ENCODE results near the gene NPC1. TPM values are rescaled to one million over a fixed set of nuclear protein-coding genes. Genes with fewer than 3 reads are reported as not detected.

Gene NPC1
- total RNA-seq, 1 experiment from 2014 or later: 39.6 TPM

DNA sequence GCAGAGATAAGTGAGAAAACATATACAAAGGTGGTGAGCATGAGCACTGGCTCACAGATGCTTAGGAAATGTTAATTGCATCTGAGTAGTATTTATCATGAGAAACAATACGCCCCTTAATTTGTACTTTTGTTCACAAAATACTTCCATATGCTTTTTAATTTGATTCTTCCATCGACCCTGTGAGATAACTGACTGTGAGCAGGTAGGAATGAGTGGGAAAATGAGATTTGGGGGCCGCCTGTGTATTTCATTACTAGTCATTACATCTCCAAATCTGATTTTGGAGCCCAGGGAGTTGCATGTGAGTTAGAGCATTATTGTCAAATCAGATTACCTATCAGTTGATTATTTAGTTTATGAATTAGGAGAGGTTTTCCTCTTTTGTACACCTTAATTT lies 36.7 kb upstream of the NPC1 start:
- H3K9me3 ChIP-seq (ENCODE audit: insufficient read depth, low read depth): no peaks in the 10 kb centered on the region
- H3F3A ChIP-seq (ENCODE audit: insufficient read depth, low read depth): peaks cover 28% of the 10 kb centered on the region
- no peaks in the 10 kb centered on the region for H4K20me1 ChIP-seq (ENCODE audit: insufficient read depth)
- no peak for TF ChIP-seq EZH2 (IDR thresholded peaks at IDR 0.05; ENCODE audit: low read depth)
- TF ChIP-seq, protein P1, sequence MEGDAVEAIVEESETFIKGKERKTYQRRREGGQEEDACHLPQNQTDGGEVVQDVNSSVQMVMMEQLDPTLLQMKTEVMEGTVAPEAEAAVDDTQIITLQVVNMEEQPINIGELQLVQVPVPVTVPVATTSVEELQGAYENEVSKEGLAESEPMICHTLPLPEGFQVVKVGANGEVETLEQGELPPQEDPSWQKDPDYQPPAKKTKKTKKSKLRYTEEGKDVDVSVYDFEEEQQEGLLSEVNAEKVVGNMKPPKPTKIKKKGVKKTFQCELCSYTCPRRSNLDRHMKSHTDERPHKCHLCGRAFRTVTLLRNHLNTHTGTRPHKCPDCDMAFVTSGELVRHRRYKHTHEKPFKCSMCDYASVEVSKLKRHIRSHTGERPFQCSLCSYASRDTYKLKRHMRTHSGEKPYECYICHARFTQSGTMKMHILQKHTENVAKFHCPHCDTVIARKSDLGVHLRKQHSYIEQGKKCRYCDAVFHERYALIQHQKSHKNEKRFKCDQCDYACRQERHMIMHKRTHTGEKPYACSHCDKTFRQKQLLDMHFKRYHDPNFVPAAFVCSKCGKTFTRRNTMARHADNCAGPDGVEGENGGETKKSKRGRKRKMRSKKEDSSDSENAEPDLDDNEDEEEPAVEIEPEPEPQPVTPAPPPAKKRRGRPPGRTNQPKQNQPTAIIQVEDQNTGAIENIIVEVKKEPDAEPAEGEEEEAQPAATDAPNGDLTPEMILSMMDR (conservative IDR thresholded peaks at IDR 0.05): no peak
- no peak overlapping the region for H2AFZ ChIP-seq
- no peak for DNase-seq
- intact Hi-C loops (cut with micrococcal nuclease; ENCODE audit: unreplicated experiment): no loop called here
- H3K36me3 ChIP-seq (ENCODE audit: low read depth): no peaks in the 10 kb centered on the region
- no peak overlapping the region for H3K4me2 ChIP-seq
- H3K79me2 ChIP-seq (ENCODE audit: low read depth): no peaks in the 10 kb centered on the region
- no peak overlapping the region for H3K4me3 ChIP-seq
- ChIA-PET POLR2A (ENCODE audit: unreplicated experiment) (no interaction called here), CTCF (no interaction called here)
- no peak overlapping the region for H3K27ac ChIP-seq
- peaks cover 35% of the 10 kb centered on the region for H3K4me1 ChIP-seq (replicated peaks; ENCODE audit: insufficient read depth)
- no TSS peak for BruUV-seq (replicated peaks)
- no peaks in the 10 kb centered on the region for H3K9me2 ChIP-seq (ENCODE audit: insufficient read depth)
- H3K27me3 ChIP-seq (ENCODE audit: insufficient read depth, low read depth): no peaks in the 10 kb centered on the region

DNA sequence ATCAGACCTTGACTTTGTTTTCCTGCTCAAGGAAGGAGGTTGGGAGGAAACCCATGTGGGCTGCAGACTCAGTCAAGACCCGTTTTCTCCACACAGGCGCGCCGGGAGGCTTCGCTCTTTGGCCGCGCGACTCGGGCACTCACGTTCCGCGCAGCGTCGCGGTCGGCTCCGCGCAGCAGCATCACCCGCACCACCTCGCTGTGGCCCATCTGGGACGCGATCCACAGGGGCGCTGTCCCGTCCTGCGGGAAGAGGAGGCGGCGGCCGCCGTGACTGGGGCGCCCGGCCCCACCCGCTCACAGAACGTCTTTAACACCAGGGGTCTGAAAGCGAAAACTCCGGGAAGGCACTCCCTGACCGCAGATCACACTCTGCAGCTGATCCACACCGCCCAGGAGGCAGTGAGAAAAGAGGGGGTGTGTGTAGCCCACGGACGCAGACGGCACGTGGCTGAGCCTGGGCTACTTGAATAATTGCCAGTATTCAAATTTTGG lies 33.1 kb upstream of the NPC1 start:
- H3K4me3 ChIP-seq: no peak overlapping the region
- no peak for TF ChIP-seq EZH2 (IDR thresholded peaks at IDR 0.05; ENCODE audit: low read depth)
- TF ChIP-seq, protein P1 (conservative IDR thresholded peaks at IDR 0.05): no peak
- no peaks in the 10 kb centered on the region for H3K27me3 ChIP-seq (ENCODE audit: insufficient read depth, low read depth)
- H3K4me1 ChIP-seq (replicated peaks; ENCODE audit: insufficient read depth): no peaks in the 10 kb centered on the region
- H3K27ac ChIP-seq: no peak overlapping the region
- BruUV-seq (replicated peaks): no TSS peak
- no peaks in the 10 kb centered on the region for H3K9me3 ChIP-seq (ENCODE audit: insufficient read depth, low read depth)
- no peaks in the 10 kb centered on the region for H3K9me2 ChIP-seq (ENCODE audit: insufficient read depth)
- H3K36me3 ChIP-seq (ENCODE audit: low read depth): no peaks in the 10 kb centered on the region
- CTCF ChIA-PET: no interaction called here
- H4K20me1 ChIP-seq (ENCODE audit: insufficient read depth): no peaks in the 10 kb centered on the region
- DNase-seq: no peak
- no peak overlapping the region for H3K4me2 ChIP-seq
- POLR2A ChIA-PET (ENCODE audit: unreplicated experiment): no interaction called here
- H2AFZ ChIP-seq: no peak overlapping the region
- H3K79me2 ChIP-seq (ENCODE audit: low read depth): no peaks in the 10 kb centered on the region
- intact Hi-C loops (cut with micrococcal nuclease; ENCODE audit: unreplicated experiment): no loop called here
- H3F3A ChIP-seq (ENCODE audit: insufficient read depth, low read depth): no peaks in the 10 kb centered on the region

DNA sequence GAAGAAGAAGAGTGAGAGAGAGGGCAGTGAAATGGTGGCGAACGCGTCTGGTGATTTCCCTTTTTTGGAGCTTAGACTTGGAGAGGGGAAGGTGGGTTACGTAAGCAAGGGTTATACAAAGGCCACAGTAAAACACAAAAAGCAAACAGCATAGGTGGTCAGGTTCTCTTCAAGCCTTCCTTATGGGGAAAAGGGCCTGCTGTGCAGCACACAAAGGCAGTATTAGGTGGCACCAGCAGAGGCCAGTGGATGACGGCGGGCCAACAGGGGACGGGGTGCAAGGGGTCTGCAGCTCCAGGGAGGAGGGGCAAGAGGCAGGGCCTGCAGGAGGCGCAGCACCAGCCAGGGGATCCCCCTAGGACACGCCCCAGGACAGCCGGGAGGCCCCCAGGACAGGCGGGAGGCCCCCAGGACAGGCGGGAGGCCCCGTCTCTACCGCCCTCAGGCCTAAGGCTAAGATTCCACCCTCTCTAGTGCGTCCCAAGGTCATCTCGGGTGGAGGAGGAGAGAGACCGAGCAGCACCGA lies 32.6 kb upstream of the NPC1 start:
- Histone ChIP-seq H3K4me1 (replicated peaks; ENCODE audit: insufficient read depth) (no peaks in the 10 kb centered on the region), H3F3A (ENCODE audit: insufficient read depth, low read depth) (no peaks in the 10 kb centered on the region), H3K79me2 (ENCODE audit: low read depth) (no peaks in the 10 kb centered on the region), H2AFZ (no peak overlapping the region), H3K9me3 (ENCODE audit: insufficient read depth, low read depth) (no peaks in the 10 kb centered on the region), H3K4me3 (no peak overlapping the region), H3K36me3 (ENCODE audit: low read depth) (no peaks in the 10 kb centered on the region), H3K9me2 (ENCODE audit: insufficient read depth) (no peaks in the 10 kb centered on the region), H3K4me2 (no peak overlapping the region), H3K27ac (no peak overlapping the region), H4K20me1 (ENCODE audit: insufficient read depth) (no peaks in the 10 kb centered on the region), H3K27me3 (ENCODE audit: insufficient read depth, low read depth) (no peaks in the 10 kb centered on the region)
- POLR2A ChIA-PET (ENCODE audit: unreplicated experiment): no interaction called here
- no peak for TF ChIP-seq EZH2 (IDR thresholded peaks at IDR 0.05; ENCODE audit: low read depth)
- TF ChIP-seq, protein P1 (conservative IDR thresholded peaks at IDR 0.05): no peak
- BruUV-seq (replicated peaks): no TSS peak
- no peak for DNase-seq
- intact Hi-C loops (cut with micrococcal nuclease; ENCODE audit: unreplicated experiment): no loop called here
- CTCF ChIA-PET: no interaction called here

All from PC-9 (cell line).